ENCODE results near the gene PLA2G4C.

The PLA2G4C gene

DNA sequence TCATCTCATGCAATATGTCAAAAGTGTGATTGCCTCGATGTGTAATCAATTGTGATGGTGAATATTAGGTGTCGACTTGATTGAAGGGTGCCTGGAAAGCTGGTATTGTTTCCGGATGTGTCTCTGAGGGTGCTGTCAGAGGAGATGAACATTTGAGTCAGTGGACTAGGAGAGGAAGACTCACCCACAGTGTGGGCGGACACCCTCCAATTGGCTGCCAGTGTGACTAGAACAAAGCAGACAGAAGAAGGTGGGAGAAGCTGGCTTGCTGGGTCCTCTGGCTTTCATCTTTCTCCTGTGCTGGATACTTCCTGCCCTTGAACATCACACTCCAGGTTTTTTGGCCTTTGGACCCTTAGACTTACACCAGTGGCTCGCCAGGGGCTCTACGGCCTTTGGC lies 51.3 kb downstream of the PLA2G4C start:
- no peaks in the 10 kb centered on the region for H3K36me3 ChIP-seq (ENCODE audit: insufficient read depth, low read length)
- H3K79me2 ChIP-seq (ENCODE audit: insufficient read depth, low read length), result no peaks in the 10 kb centered on the region
- no peak overlapping the region for H3K4me2 ChIP-seq (ENCODE audit: low read length)
- H3K4me3 ChIP-seq (ENCODE audit: low read depth, low read length, poor library complexity, severe bottlenecking), result no peak overlapping the region
- H3K27ac ChIP-seq (ENCODE audit: low read depth, low read length, poor library complexity, severe bottlenecking), result no peak overlapping the region
- no peaks in the 10 kb centered on the region for H3K4me1 ChIP-seq (ENCODE audit: insufficient read depth, low read length, severe bottlenecking)
- H3K27me3 ChIP-seq (ENCODE audit: insufficient read depth, low read length), result no peaks in the 10 kb centered on the region
- H3K9me2 ChIP-seq (ENCODE audit: low read depth, low read length), result no peaks in the 10 kb centered on the region
- H3K9ac ChIP-seq (ENCODE audit: low read length), result no peak overlapping the region
- no peaks in the 10 kb centered on the region for H3F3A ChIP-seq (ENCODE audit: insufficient read depth, low read length)
- no peak overlapping the region for H2AFZ ChIP-seq (ENCODE audit: low read length)
- H4K20me1 ChIP-seq (ENCODE audit: insufficient read depth, low read length), result no peaks in the 10 kb centered on the region
- no peaks in the 10 kb centered on the region for H3K9me3 ChIP-seq (ENCODE audit: low read length)
- no peak for TF ChIP-seq EZH2 (IDR thresholded peaks at IDR 0.05; ENCODE audit: borderline replicate concordance, low read length)
- TF ChIP-seq, protein P1, sequence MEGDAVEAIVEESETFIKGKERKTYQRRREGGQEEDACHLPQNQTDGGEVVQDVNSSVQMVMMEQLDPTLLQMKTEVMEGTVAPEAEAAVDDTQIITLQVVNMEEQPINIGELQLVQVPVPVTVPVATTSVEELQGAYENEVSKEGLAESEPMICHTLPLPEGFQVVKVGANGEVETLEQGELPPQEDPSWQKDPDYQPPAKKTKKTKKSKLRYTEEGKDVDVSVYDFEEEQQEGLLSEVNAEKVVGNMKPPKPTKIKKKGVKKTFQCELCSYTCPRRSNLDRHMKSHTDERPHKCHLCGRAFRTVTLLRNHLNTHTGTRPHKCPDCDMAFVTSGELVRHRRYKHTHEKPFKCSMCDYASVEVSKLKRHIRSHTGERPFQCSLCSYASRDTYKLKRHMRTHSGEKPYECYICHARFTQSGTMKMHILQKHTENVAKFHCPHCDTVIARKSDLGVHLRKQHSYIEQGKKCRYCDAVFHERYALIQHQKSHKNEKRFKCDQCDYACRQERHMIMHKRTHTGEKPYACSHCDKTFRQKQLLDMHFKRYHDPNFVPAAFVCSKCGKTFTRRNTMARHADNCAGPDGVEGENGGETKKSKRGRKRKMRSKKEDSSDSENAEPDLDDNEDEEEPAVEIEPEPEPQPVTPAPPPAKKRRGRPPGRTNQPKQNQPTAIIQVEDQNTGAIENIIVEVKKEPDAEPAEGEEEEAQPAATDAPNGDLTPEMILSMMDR (IDR thresholded peaks at IDR 0.05; ENCODE audit: low read length), result no peak

DNA sequence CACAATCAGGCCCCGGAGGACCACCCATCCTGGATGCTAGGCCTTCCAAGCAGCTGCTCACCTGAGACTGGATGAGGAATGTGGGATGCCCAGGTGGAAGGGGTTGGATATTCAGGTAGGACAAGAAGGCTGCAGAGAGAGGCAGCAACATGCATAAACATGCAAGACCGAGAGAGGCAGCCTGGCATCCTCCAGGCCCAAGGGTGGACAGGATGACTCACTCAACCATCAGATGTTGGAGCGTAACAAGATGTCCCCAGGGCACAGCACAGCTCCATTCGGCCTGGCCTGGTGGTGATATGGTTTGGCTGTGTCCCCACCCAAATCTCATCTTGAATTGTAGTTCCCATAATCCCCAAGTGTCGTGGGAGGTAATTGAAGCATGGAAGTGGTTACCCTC lies 56.8 kb downstream of the PLA2G4C start:
- Histone ChIP-seq H3K9ac (ENCODE audit: low read length) (no peak overlapping the region), H3K9me3 (ENCODE audit: low read length) (no peaks in the 10 kb centered on the region), H3K9me2 (ENCODE audit: low read depth, low read length) (no peaks in the 10 kb centered on the region), H3K27me3 (ENCODE audit: insufficient read depth, low read length) (no peaks in the 10 kb centered on the region; the same call in 1 of the 2 replicates), H2AFZ (ENCODE audit: low read length) (no peak overlapping the region), H3K4me2 (ENCODE audit: low read length) (no peak overlapping the region), H3K4me1 (ENCODE audit: insufficient read depth, low read length, severe bottlenecking) (no peaks in the 10 kb centered on the region), H4K20me1 (ENCODE audit: insufficient read depth, low read length) (no peaks in the 10 kb centered on the region), H3K4me3 (ENCODE audit: low read depth, low read length, poor library complexity, severe bottlenecking) (no peak overlapping the region), H3F3A (ENCODE audit: insufficient read depth, low read length) (no peaks in the 10 kb centered on the region), H3K36me3 (ENCODE audit: insufficient read depth, low read length) (no peaks in the 10 kb centered on the region), H3K27ac (ENCODE audit: low read depth, low read length, poor library complexity, severe bottlenecking) (no peak overlapping the region), H3K79me2 (ENCODE audit: insufficient read depth, low read length) (no peaks in the 10 kb centered on the region)
- TF ChIP-seq EZH2 (IDR thresholded peaks at IDR 0.05; ENCODE audit: borderline replicate concordance, low read length), result no peak
- TF ChIP-seq, protein P1 (IDR thresholded peaks at IDR 0.05; ENCODE audit: low read length), result no peak

DNA sequence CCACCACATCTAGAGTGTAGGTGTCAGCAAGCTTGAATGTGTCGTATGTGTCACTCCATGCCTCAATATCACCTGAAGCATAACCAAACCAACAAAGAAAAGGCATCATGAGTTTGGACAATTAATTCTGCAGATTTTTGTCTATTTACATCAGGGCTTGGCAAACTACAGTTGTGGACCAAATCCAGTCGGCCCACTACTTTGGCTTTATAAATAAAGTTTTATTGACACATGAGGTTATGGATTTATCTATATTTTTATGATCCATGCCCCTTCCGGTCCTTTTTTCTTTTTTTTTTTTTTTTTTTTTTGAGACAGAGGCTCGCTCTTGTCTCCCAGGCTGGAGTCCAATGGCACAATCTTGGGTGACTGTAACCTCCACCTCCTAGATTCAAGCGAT lies 57.5 kb downstream of the PLA2G4C start:
- Histone ChIP-seq H3K4me1 (ENCODE audit: insufficient read depth, low read length, severe bottlenecking) (no peaks in the 10 kb centered on the region), H3K4me3 (ENCODE audit: low read depth, low read length, poor library complexity, severe bottlenecking) (no peak overlapping the region), H2AFZ (ENCODE audit: low read length) (no peak overlapping the region), H3F3A (ENCODE audit: insufficient read depth, low read length) (no peaks in the 10 kb centered on the region), H3K9me2 (ENCODE audit: low read depth, low read length) (no peaks in the 10 kb centered on the region), H3K27me3 (ENCODE audit: insufficient read depth, low read length) (no peaks in the 10 kb centered on the region; the same call in 1 of the 2 replicates), H3K79me2 (ENCODE audit: insufficient read depth, low read length) (no peaks in the 10 kb centered on the region), H3K9me3 (ENCODE audit: low read length) (no peaks in the 10 kb centered on the region), H3K36me3 (ENCODE audit: insufficient read depth, low read length) (no peaks in the 10 kb centered on the region), H3K27ac (ENCODE audit: low read depth, low read length, poor library complexity, severe bottlenecking) (no peak overlapping the region), H3K9ac (ENCODE audit: low read length) (no peak overlapping the region), H4K20me1 (ENCODE audit: insufficient read depth, low read length) (no peaks in the 10 kb centered on the region), H3K4me2 (ENCODE audit: low read length) (no peak overlapping the region)
- no peak for TF ChIP-seq EZH2 (IDR thresholded peaks at IDR 0.05; ENCODE audit: borderline replicate concordance, low read length)
- TF ChIP-seq, protein P1 (IDR thresholded peaks at IDR 0.05; ENCODE audit: low read length), result no peak

Measured in OCI-LY1 (cell line).